A549 (cell line): ENCODE measurements around the gene CSTF3. TPM values are rescaled to one million over a fixed set of nuclear protein-coding genes. Genes with fewer than 3 reads are reported as not detected.
A peak's percentile ranks its signal among the peaks of the same experiment; 100 is the strongest.
"Not testable (repeated sequence)": the region's sequence is repeated elsewhere in the genome, so short reads cannot be mapped to it uniquely, and the experiment has no call there.

ENCODE experiments used
- ATAC-seq, 2 experiments: fragments of 200-7000 bp in 1 of 2; fragments of >200 bp in 1 of 2; cut with Nextera tagmentation in 1 of 2; cut with Tn5 transposase in 1 of 2; 3 replicates each; pipeline versions ENCODE4 v1.8.0 to v1.9.1; 2018 to 2020; ENCODE audit warnings: mild to moderate bottlenecking in 1 of 2, moderate library complexity in 1 of 2
- CTCF ChIA-PET: fragments of 300-600 bp; sonication (Branson Sonifier 250); formaldehyde crosslinking; extraction: SDS; loops from one replicate; lab custom pipeline; 2021; ENCODE audit warnings: antibody characterized with exemption, inconsistent platforms; lab: Yijun Ruan, JAX
- POLR2A ChIA-PET: fragments of 350-600 bp; formaldehyde crosslinking; extraction: SDS; loops from one replicate; lab custom pipeline; 2021; ENCODE audit warnings: antibody characterized with exemption, inconsistent platforms; lab: Yijun Ruan, JAX
- DNase-seq, 2 experiments: peaks; one replicate each; pipeline versions ENCODE4 v3.0.0 to v3.0.0-alpha.2; 2011 to 2016; ENCODE audit warnings: low read depth in 1 of 2, low spot score in 1 of 2
- FAIRE-seq: peaks from 2 replicates; lab custom pipeline; 2011; peaks lifted over from hg19 to GRCh38; lab: Jason Lieb, UNC
- H3K27ac ChIP-seq, 2 experiments: fragments of >200 bp; sonication (Bioruptor Twin); formaldehyde crosslinking; 3 replicates each; pipeline ENCODE4 v1.5.1; 2016 to 2017
- H3K4me1 ChIP-seq: fragments of >200 bp; sonication (Bioruptor Twin); formaldehyde crosslinking; 3 replicates; pipeline ENCODE4 v1.6.1; 2016
- H3K4me2 ChIP-seq: fragments of >200 bp; sonication (Bioruptor Twin); formaldehyde crosslinking; 3 replicates; pipeline ENCODE4 v1.6.1; 2016
- H3K4me3 ChIP-seq: fragments of >200 bp; sonication (Bioruptor Twin); formaldehyde crosslinking; 3 replicates; pipeline ENCODE4 v1.5.1; 2016
- H3K9me3 ChIP-seq: fragments of >200 bp; sonication (Bioruptor Twin); formaldehyde crosslinking; 3 replicates; pipeline ENCODE4 v1.6.1; 2016
- CHD2 ChIP-seq: fragments of 150-350 bp; IDR thresholded peaks from 2 replicates; pipeline ENCODE4 v1.6.1; 2014; ENCODE audit warnings: low read length; ENCODE audit not compliant: partially characterized antibody
- EHF ChIP-seq: fragments of 250-450 bp; sonication (Bioruptor Pico); IDR thresholded peaks from 2 replicates; pipeline ENCODE4 v1.5.0; 2020; ENCODE audit warnings: mild to moderate bottlenecking
- EHMT2 ChIP-seq: fragments of 200-600 bp; sonication (generic); IDR thresholded peaks from 2 replicates; pipeline ENCODE4 v1.6.1; 2016; ENCODE audit warnings: antibody characterized with exemption, low read depth, mild to moderate bottlenecking, moderate library complexity
- EP300 ChIP-seq, 2 experiments: fragments of >200 bp; sonication (Bioruptor Twin); formaldehyde crosslinking; IDR thresholded peaks; 2 replicates in 1 of 2; 3 replicates in 1 of 2; pipeline ENCODE4 v1.6.1; 2016 to 2017
- FOSB ChIP-seq: fragments of 250-450 bp; sonication (Bioruptor Pico); IDR thresholded peaks from 2 replicates; pipeline ENCODE4 v1.5.0; 2020; ENCODE audit warnings: mild to moderate bottlenecking, moderate library complexity
- FOXS1 ChIP-seq: fragments of 250-450 bp; sonication (Bioruptor Pico); IDR thresholded peaks from 2 replicates; pipeline ENCODE4 v1.5.0; 2020; ENCODE audit warnings: mild to moderate bottlenecking, moderate library complexity
- GATA3 ChIP-seq: IDR thresholded peaks from 2 replicates; pipeline ENCODE4 v1.6.1; 2012; ENCODE audit warnings: borderline replicate concordance
- HEYL ChIP-seq: fragments of 250-450 bp; sonication (Bioruptor Pico); IDR thresholded peaks from 2 replicates; pipeline ENCODE4 v1.8.0; 2021; ENCODE audit warnings: mild to moderate bottlenecking, moderate library complexity
- HOXA7 ChIP-seq: fragments of 250-450 bp; sonication (Bioruptor Pico); IDR thresholded peaks from 2 replicates; pipeline ENCODE4 v1.5.0; 2020; ENCODE audit warnings: mild to moderate bottlenecking, moderate library complexity
- HOXB13 ChIP-seq: fragments of 250-450 bp; sonication (Bioruptor Pico); IDR thresholded peaks from 2 replicates; pipeline ENCODE4 v1.5.0; 2020; ENCODE audit warnings: low read depth, mild to moderate bottlenecking, moderate library complexity
- HOXB5 ChIP-seq: fragments of 250-450 bp; sonication (Bioruptor Pico); IDR thresholded peaks from 2 replicates; pipeline ENCODE4 v1.5.0; 2020; ENCODE audit warnings: mild to moderate bottlenecking, moderate library complexity
- KDM1A ChIP-seq: fragments of 200-600 bp; sonication (generic); IDR thresholded peaks from 2 replicates; pipeline ENCODE4 v1.6.1; 2016; ENCODE audit warnings: low read depth, mild to moderate bottlenecking
- NPAS2 ChIP-seq: fragments of 250-450 bp; sonication (Bioruptor Pico); IDR thresholded peaks from 2 replicates; pipeline ENCODE4 v1.8.0; 2022; ENCODE audit warnings: mild to moderate bottlenecking, moderate library complexity, borderline replicate concordance
- RARB ChIP-seq: fragments of 250-450 bp; sonication (Bioruptor Pico); IDR thresholded peaks from 2 replicates; pipeline ENCODE4 v1.8.0; 2021; ENCODE audit warnings: mild to moderate bottlenecking, moderate library complexity
- RFX5 ChIP-seq: fragments of 450-650 bp; IDR thresholded peaks from 2 replicates; pipeline ENCODE4 v1.7.1; 2014; ENCODE audit warnings: antibody characterized with exemption, mild to moderate bottlenecking, moderate library complexity
- RNF2 ChIP-seq: fragments of 200-600 bp; sonication (generic); IDR thresholded peaks from 2 replicates; pipeline ENCODE4 v1.6.1; 2016; ENCODE audit warnings: low read depth, mild to moderate bottlenecking, antibody characterized with exemption, moderate library complexity, borderline replicate concordance
- ZNF302 ChIP-seq: fragments of 250-450 bp; sonication (Bioruptor Pico); IDR thresholded peaks from 2 replicates; pipeline ENCODE4 v1.9.0; 2021; ENCODE audit warnings: inconsistent platforms, mild to moderate bottlenecking, moderate library complexity
- ZSCAN20 ChIP-seq: fragments of 250-450 bp; sonication (Bioruptor Pico); IDR thresholded peaks from 2 replicates; pipeline ENCODE4 v1.8.0; 2022; ENCODE audit warnings: mild to moderate bottlenecking, moderate library complexity
- WGBS: methylation state at CpG from one replicate; pipeline ENCODE4 v1.1.6; 2017; ENCODE audit errors: missing lambda C conversion rate; 5-methylcytosine and 5-hydroxymethylcytosine counted together
- polyA plus RNA-seq, 4 experiments: library from polyadenylated mRNA; depleted of rRNA in 3 of 4; stranded (reverse); fragments of >200 nt; fragmentation: RNase III in 1 of 4; extraction: RNeasy Plus Mini Kit Qiagen cat#74134 plus additional on column Dnase treatment in 1 of 4; gene quantifications; 2 replicates in 3 of 4; 3 replicates in 1 of 4; pipeline ENCODE4 v1.2.3, GENCODE V29; 2011 to 2017
- TF ChIP-seq, protein P1 (sequence below): fragments of >200 bp; sonication (Bioruptor Twin); formaldehyde crosslinking; IDR thresholded peaks from 3 replicates; pipeline ENCODE4 v1.5.1; 2016
- TF ChIP-seq, protein P2 (sequence below): fragments of 150-350 bp; IDR thresholded peaks from 2 replicates; pipeline ENCODE4 v1.6.1; 2014; ENCODE audit warnings: low read depth, mild to moderate bottlenecking, low read length
- TF ChIP-seq, protein P3 (sequence below): fragments of 250-450 bp; sonication (Bioruptor Pico); IDR thresholded peaks from 2 replicates; pipeline ENCODE4 v1.5.0; 2020; ENCODE audit warnings: low read depth, mild to moderate bottlenecking, moderate library complexity

CSTF3 gene
- polyA plus RNA-seq, 2 of the 4 experiments (the other 2 are of a cell fraction), result 53.2 to 53.9 TPM

DNA sequence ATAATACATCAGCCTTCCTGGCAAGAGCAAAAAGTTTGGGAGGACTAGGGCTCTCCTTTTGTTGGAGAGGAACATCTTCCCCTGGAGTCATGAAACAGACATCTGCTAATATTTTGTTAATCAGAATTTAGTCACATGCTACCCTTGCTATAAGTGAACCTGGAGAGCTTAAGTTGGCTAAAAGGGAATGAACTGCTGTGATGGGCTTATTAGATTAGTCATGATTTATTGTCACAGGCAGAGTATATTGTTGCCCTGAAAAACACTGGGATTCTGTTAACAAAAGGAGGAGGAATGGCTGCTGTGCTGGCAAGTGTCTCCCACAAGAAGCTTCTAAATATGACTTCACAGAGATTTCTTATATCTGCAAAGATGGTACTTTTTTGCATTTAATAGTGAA, 105.9 kb downstream of the CSTF3 start:
- DNase-seq (no peak), ATAC-seq (no peak; a peak in 1 of 6 replicates), FAIRE-seq (peak; percentile 23)
- Histone ChIP-seq H3K9me3 (no peaks in the 10 kb centered on the region), H3K27ac (peak overlapping the region; percentile 18 to 72; a peak in 4 of 6 replicates), H3K4me1 (peaks cover 86% of the 10 kb centered on the region), H3K4me3 (no peak overlapping the region), H3K4me2 (no peak overlapping the region)
- TF ChIP-seq CHD2, result no peak
- TF ChIP-seq, protein P1, sequence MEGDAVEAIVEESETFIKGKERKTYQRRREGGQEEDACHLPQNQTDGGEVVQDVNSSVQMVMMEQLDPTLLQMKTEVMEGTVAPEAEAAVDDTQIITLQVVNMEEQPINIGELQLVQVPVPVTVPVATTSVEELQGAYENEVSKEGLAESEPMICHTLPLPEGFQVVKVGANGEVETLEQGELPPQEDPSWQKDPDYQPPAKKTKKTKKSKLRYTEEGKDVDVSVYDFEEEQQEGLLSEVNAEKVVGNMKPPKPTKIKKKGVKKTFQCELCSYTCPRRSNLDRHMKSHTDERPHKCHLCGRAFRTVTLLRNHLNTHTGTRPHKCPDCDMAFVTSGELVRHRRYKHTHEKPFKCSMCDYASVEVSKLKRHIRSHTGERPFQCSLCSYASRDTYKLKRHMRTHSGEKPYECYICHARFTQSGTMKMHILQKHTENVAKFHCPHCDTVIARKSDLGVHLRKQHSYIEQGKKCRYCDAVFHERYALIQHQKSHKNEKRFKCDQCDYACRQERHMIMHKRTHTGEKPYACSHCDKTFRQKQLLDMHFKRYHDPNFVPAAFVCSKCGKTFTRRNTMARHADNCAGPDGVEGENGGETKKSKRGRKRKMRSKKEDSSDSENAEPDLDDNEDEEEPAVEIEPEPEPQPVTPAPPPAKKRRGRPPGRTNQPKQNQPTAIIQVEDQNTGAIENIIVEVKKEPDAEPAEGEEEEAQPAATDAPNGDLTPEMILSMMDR, result no peak
- TF ChIP-seq RARB (CRISPR knock-in tag), result no peak
- TF ChIP-seq KDM1A, result no peak
- TF ChIP-seq, protein P2, sequence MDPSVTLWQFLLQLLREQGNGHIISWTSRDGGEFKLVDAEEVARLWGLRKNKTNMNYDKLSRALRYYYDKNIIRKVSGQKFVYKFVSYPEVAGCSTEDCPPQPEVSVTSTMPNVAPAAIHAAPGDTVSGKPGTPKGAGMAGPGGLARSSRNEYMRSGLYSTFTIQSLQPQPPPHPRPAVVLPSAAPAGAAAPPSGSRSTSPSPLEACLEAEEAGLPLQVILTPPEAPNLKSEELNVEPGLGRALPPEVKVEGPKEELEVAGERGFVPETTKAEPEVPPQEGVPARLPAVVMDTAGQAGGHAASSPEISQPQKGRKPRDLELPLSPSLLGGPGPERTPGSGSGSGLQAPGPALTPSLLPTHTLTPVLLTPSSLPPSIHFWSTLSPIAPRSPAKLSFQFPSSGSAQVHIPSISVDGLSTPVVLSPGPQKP, result no peak
- CTCF ChIA-PET, result interaction anchor here (0.6 to 6.4 kb wide), 5 partner anchors 9 to 246 kb away, joined by 3 to 45 read pairs (median 4); no protein-coding TSS in a partner anchor
- POLR2A ChIA-PET, result interaction anchor here (1.4 kb wide), 1 partner anchor 16 kb away, joined by 7 read pairs; the partner anchor contains the start of gene TCP11L1

DNA sequence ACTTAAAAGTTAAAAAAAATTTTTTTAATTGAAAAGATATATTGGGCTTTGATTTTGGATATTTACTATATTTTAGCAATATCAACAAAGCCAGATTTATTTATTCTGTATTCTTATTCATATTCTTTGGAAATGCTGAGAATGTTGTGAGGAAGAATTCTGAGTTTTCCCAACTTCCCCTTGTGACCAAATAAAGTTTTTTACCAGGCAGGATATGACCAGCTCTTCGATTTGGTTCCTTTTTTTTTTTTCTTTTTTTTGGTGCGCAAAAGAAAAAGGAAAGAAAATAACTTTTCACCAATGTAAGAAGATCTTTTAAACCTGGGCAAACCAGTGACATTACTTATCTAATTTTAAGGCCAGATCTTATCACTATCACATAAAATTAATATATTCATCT, 109.0 kb downstream of the CSTF3 start:
- H3K4me3 ChIP-seq, result no peak overlapping the region
- H3K4me1 ChIP-seq, result peaks cover 85% of the 10 kb centered on the region
- FAIRE-seq (no peak), DNase-seq (no peak), ATAC-seq (no peak)
- peak overlapping the region in 1 of 2 experiments; percentile 28; a peak in 1 of 6 replicates for H3K27ac ChIP-seq
- WGBS, result 94% methylated on average over 2 of the region's 2 CpGs
- no peaks in the 10 kb centered on the region for H3K9me3 ChIP-seq
- no peak overlapping the region for H3K4me2 ChIP-seq
- TF ChIP-seq RFX5 (no peak), RNF2 (no peak), FOSB (CRISPR knock-in tag) (no peak), GATA3 (no peak), EP300 (IDR thresholded peaks at IDR 0.05) (no peak), EHMT2 (no peak), ZNF302 (CRISPR knock-in tag) (no peak)
- CTCF ChIA-PET, result interaction anchor here (0.6 to 6.4 kb wide), 2 partner anchors 13 to 145 kb away, joined by 4 to 45 read pairs; no protein-coding TSS in a partner anchor
- POLR2A ChIA-PET, result interaction anchor here (0.7 kb wide), 1 partner anchor 34 kb away, joined by 4 read pairs; no protein-coding TSS in a partner anchor

DNA sequence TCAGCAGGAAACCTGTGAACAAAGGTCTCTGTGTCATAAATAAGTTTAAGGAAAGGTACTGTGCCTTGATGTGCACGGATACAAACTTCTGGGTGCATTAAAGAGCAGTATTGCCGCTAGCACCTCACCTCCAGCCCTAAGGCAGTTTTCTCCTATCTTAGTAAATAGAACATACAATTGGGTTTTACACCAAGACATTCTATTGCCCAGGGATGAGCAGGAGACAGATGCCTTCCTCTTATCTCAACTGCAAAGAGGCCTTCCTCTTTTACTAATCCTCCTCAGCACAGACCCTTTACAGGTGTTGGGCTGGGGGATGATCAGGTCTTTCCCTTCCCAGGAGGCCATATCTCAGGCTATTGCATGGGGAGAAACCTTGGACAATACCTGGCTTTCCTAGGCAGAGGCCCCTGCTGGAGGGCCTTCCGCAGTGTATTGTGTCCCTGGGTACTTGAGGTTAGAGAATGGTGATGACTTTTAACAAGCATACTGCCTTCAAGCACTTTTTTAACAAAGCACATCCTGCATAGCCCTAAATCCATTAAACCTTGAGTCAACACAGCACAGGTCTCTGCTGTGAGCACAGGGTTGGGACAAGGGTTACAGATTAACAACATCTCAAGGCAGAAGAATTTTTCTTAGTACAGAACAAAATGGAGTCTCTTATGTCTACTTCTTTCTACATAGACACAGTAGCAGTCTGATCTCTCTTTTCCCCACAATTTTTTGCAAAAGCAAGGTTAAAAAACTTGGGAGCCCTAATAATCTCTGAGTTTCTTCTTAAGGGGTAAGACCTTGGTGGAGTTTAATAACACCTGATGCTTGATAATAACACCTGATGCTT, 111.5 kb downstream of the CSTF3 start:
- FAIRE-seq, H3K9me3 ChIP-seq, POLR2A ChIA-PET, H3K4me3 ChIP-seq: not testable (repeated sequence)
- peak; percentile 84 for TF ChIP-seq HEYL (CRISPR knock-in tag)
- TF ChIP-seq ZNF302 (CRISPR knock-in tag), result peak; percentile 97
- peak; percentile 92 for TF ChIP-seq HOXA7
- TF ChIP-seq HOXB5 (CRISPR knock-in tag), result peak; percentile 97
- TF ChIP-seq EHF (CRISPR knock-in tag), result peak; percentile 99
- TF ChIP-seq, protein P3, sequence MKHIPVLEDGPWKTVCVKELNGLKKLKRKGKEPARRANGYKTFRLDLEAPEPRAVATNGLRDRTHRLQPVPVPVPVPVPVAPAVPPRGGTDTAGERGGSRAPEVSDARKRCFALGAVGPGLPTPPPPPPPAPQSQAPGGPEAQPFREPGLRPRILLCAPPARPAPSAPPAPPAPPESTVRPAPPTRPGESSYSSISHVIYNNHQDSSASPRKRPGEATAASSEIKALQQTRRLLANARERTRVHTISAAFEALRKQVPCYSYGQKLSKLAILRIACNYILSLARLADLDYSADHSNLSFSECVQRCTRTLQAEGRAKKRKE (CRISPR knock-in tag), result peak; percentile 87
- TF ChIP-seq FOXS1 (CRISPR knock-in tag), result peak; percentile 95
- TF ChIP-seq NPAS2, result peak; percentile 73
- TF ChIP-seq FOSB (CRISPR knock-in tag), result 0 out of 2 replicates have a peak, but pooled peaks have one; percentile 48
- peak; percentile 96 for TF ChIP-seq ZSCAN20 (CRISPR knock-in tag)
- TF ChIP-seq HOXB13 (CRISPR knock-in tag), result peak; percentile 96
- peak in 1 of 2 experiments; percentile 60 for DNase-seq
- Histone ChIP-seq H3K27ac (peak overlapping the region; percentile 91 to 96), H3K4me1 (peaks cover 86% of the 10 kb centered on the region), H3K4me2 (peak overlapping the region; percentile 49)
- 49% methylated on average over 3 of the region's 3 CpGs for WGBS
- peak in 1 of 2 experiments; percentile 14; a peak in 1 of 6 replicates for ATAC-seq
- CTCF ChIA-PET, result interaction anchor here (6.4 kb wide), 1 partner anchor 16 kb away, joined by 45 read pairs; no protein-coding TSS in a partner anchor

DNA sequence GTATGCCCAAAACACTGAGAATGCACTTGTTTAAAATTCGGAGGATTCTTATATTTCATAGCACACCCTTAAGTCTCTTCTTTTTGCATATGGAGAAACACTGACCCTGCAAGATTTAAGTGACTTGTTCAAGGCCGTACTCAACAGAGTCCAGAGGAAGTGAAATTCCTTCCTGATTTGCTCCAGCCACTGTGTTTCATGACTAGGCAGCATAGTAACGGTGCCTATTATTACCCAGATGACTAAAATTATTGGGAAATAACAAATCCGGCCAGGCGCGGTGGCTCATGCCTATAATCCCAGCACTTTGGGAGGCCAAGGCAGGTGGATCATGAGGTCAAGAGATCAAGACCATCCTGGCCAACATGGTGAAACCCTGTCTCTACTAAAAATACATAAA, 112.6 kb downstream of the CSTF3 start:
- ChIA-PET POLR2A (interaction anchor here (1.3 kb wide), 1 partner anchor 9 kb away, joined by 8 read pairs; the partner anchor contains the start of gene TCP11L1), CTCF (interaction anchor here (0.7 to 8.5 kb wide), 3 partner anchors 18 to 173 kb away, joined by 3 to 76 read pairs (median 3); no protein-coding TSS in a partner anchor)
- not testable (repeated sequence) for FAIRE-seq, DNase-seq, ATAC-seq, H3K9me3 ChIP-seq, H3K4me3 ChIP-seq, H3K4me2 ChIP-seq
- H3K27ac ChIP-seq, result peak overlapping the region; percentile 91 to 96; a peak in 5 of 6 replicates
- 86% methylated on average over 6 of the region's 6 CpGs for WGBS
- peaks cover 85% of the 10 kb centered on the region for H3K4me1 ChIP-seq
